ENCODE results near the gene MYBPC1.

DNA sequence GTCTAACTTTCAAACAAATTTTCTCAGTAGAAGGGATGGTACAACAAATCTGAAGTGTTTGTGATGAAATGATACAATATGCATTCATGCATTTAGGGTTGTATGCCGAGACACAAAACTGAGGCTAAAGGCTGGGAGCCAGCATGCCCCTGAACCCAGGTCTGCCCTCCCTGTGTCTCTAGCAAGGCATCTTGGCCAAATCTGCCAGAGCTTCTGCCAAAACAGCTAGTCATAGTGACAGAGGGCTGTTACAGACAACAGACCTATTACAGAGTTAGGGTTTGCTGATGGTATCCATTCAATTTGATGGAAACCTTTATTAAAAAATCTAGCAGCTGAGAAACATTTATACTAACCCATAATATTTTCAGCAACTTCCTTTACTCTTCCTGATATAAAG, 91.4 kb downstream of the MYBPC1 start:
- TF ChIP-seq YY1 (IDR thresholded peaks at IDR 0.05; ENCODE audit: low read depth) (no peak), RAD21 (IDR thresholded peaks at IDR 0.05; ENCODE audit: low read length) (no peak), SMC3 (IDR thresholded peaks at IDR 0.05; ENCODE audit: low read depth, low read length) (no peak), TAF1 (IDR thresholded peaks at IDR 0.05; ENCODE audit: borderline replicate concordance, low read depth, low read length) (no peak), EP300 (IDR thresholded peaks at IDR 0.05; ENCODE audit: borderline replicate concordance in 1 of 2, low read depth in 1 of 2, low read length in 1 of 2) (no peak), SIN3A (IDR thresholded peaks at IDR 0.05; ENCODE audit: borderline replicate concordance, low read depth, low read length) (no peak)
- TF ChIP-seq, protein P1, sequence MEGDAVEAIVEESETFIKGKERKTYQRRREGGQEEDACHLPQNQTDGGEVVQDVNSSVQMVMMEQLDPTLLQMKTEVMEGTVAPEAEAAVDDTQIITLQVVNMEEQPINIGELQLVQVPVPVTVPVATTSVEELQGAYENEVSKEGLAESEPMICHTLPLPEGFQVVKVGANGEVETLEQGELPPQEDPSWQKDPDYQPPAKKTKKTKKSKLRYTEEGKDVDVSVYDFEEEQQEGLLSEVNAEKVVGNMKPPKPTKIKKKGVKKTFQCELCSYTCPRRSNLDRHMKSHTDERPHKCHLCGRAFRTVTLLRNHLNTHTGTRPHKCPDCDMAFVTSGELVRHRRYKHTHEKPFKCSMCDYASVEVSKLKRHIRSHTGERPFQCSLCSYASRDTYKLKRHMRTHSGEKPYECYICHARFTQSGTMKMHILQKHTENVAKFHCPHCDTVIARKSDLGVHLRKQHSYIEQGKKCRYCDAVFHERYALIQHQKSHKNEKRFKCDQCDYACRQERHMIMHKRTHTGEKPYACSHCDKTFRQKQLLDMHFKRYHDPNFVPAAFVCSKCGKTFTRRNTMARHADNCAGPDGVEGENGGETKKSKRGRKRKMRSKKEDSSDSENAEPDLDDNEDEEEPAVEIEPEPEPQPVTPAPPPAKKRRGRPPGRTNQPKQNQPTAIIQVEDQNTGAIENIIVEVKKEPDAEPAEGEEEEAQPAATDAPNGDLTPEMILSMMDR (IDR thresholded peaks at IDR 0.05) = no peak
- TF ChIP-seq, protein P2, sequence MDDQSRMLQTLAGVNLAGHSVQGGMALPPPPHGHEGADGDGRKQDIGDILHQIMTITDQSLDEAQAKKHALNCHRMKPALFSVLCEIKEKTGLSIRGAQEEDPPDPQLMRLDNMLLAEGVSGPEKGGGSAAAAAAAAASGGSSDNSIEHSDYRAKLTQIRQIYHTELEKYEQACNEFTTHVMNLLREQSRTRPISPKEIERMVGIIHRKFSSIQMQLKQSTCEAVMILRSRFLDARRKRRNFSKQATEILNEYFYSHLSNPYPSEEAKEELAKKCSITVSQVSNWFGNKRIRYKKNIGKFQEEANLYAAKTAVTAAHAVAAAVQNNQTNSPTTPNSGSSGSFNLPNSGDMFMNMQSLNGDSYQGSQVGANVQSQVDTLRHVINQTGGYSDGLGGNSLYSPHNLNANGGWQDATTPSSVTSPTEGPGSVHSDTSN (IDR thresholded peaks at IDR 0.05) = no peak

Measured in SK-N-SH (cell line).